ENCODE measurements around the gene PCDHB10. TPM values are rescaled to one million over a fixed set of nuclear protein-coding genes. Genes with fewer than 3 reads are reported as not detected.
"Not testable (repeated sequence)": the region's sequence is repeated elsewhere in the genome, so short reads cannot be mapped to it uniquely, and the experiment has no call there.

PCDHB10 gene
- total RNA-seq, 2 experiments from 2014 or later: not detected

DNA sequence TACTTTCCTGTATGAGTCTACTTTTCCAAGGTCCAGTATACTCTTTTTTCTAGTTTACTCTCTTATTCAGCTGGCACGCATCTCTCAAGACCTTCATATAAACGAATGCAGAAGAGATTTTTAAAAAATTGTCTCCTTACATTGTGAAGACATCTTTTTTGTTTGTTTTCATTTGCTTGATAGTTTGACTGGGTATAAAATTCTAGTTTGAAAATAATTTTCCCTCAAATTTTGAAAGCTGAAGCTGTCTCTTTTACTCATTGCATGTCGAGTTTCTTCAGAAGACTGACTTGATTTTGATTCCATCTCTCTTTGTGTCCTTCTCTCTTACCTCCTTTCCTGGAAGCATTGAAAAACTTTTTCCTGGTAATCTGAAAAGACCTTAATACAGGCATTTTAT is 4.2 kb downstream of the PCDHB10 start:
- H3K9me3 ChIP-seq (ENCODE audit: low read length): peaks cover 9% of the 10 kb centered on the region
- CTCF ChIA-PET (ENCODE audit: unreplicated experiment): no interaction called here
- intact Hi-C loops (cut with micrococcal nuclease; ENCODE audit: unreplicated experiment): loop anchor here (10.0 kb wide), 1 partner anchor 158 kb away; the partner anchor contains the start of genes PCDHGA4, PCDHGB1 and PCDHGB2
- no peaks in the 10 kb centered on the region for H3K4me1 ChIP-seq (ENCODE audit: insufficient read depth, low read length, poor library complexity, severe bottlenecking)
- H3K79me2 ChIP-seq (ENCODE audit: insufficient read depth, low read depth, low read length): no peaks in the 10 kb centered on the region
- no peak overlapping the region for H2AFZ ChIP-seq (ENCODE audit: low read length)
- BruUV-seq (replicated peaks): no TSS peak
- no peak overlapping the region for H3K4me3 ChIP-seq (ENCODE audit: low read depth, low read length, poor library complexity, severe bottlenecking)
- POLR2A ChIA-PET: no interaction called here
- no peaks in the 10 kb centered on the region for H3K36me3 ChIP-seq (ENCODE audit: insufficient read depth, low read length)
- TF ChIP-seq, protein P1, sequence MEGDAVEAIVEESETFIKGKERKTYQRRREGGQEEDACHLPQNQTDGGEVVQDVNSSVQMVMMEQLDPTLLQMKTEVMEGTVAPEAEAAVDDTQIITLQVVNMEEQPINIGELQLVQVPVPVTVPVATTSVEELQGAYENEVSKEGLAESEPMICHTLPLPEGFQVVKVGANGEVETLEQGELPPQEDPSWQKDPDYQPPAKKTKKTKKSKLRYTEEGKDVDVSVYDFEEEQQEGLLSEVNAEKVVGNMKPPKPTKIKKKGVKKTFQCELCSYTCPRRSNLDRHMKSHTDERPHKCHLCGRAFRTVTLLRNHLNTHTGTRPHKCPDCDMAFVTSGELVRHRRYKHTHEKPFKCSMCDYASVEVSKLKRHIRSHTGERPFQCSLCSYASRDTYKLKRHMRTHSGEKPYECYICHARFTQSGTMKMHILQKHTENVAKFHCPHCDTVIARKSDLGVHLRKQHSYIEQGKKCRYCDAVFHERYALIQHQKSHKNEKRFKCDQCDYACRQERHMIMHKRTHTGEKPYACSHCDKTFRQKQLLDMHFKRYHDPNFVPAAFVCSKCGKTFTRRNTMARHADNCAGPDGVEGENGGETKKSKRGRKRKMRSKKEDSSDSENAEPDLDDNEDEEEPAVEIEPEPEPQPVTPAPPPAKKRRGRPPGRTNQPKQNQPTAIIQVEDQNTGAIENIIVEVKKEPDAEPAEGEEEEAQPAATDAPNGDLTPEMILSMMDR (conservative IDR thresholded peaks at IDR 0.05; ENCODE audit: low read length): no peak
- TF ChIP-seq EZH2phosphoT487 (IDR thresholded peaks at IDR 0.05; ENCODE audit: borderline replicate concordance, low read depth, low read length): no peak
- no peaks in the 10 kb centered on the region for H4K20me1 ChIP-seq (ENCODE audit: insufficient read depth, low read length)
- no peaks in the 10 kb centered on the region for H3K9me2 ChIP-seq (ENCODE audit: insufficient read depth, low read length)
- DNase-seq (ENCODE audit: low spot score): no peak
- no peak overlapping the region for H3K27ac ChIP-seq (ENCODE audit: low read depth, low read length, poor library complexity, severe bottlenecking)
- H3K4me2 ChIP-seq (ENCODE audit: low read length): no peak overlapping the region

DNA sequence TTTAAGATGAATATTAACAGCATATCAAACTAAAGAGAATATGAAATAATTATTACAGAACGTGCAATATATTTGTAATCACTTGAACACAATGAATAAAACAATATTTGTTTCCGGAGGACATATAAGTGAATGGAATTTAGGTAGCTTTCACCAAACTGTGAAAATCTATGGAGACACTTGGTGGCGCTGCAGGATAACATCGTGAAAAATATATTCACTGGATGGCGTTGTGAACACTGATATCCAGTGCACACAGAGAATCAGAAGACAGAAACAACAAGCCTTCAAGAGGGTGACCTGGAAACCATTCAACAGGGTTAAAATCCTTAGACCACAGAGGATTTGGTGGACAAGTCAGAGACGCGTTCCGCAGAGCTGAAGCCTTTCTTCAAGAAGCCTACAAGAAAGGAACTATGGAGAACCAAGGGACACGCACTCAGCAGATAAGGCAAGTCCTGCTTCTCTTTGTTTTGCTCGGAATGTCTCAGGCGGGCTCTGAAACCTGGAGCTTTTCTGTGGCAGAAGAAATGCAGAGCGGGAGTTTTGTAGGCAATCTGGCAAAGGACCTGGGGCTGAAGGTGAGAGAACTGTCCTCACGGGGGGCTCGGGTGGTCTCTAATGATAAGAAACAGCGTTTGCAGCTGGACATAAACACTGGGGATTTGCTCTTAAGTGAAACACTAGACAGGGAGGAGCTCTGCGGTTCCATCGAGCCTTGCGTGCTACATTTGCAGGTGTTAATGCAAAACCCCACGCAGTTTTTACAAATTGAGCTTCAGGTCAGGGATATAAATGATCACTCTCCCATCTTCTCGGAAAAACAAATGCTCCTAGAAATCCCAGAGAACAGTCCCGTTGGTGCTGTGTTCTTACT is 7.4 kb downstream of the PCDHB10 start, which contains the start of gene PCDHB11:
PCDHB11 (plus strand) TSS at position 269 of the 877 bp plus-strand sequence; CDS start at position 417, 148 bp downstream.
- no peaks in the 10 kb centered on the region for H4K20me1 ChIP-seq (ENCODE audit: insufficient read depth, low read length)
- TF ChIP-seq EZH2phosphoT487 (IDR thresholded peaks at IDR 0.05; ENCODE audit: borderline replicate concordance, low read depth, low read length): no peak
- TF ChIP-seq, protein P1 (conservative IDR thresholded peaks at IDR 0.05; ENCODE audit: low read length): peak; percentile 75
- POLR2A ChIA-PET: interaction anchor here (0.5 to 0.7 kb wide), 2 partner anchors 1319 to 1906 kb away, joined by 3 to 4 read pairs; no protein-coding TSS in a partner anchor
- H3K9me2 ChIP-seq (ENCODE audit: insufficient read depth, low read length): no peaks in the 10 kb centered on the region
- no peak within 1 kb of the TSS for H3K4me3 ChIP-seq (ENCODE audit: low read depth, low read length, poor library complexity, severe bottlenecking)
- H3K4me2 ChIP-seq (ENCODE audit: low read length): no peak within 1 kb of the TSS
- H3K36me3 ChIP-seq (ENCODE audit: insufficient read depth, low read length): no peaks in the 10 kb centered on the region
- H3K79me2 ChIP-seq (ENCODE audit: insufficient read depth, low read depth, low read length): no peaks in the 10 kb centered on the region
- no peak within 1 kb of the TSS for H2AFZ ChIP-seq (ENCODE audit: low read length)
- H3K27ac ChIP-seq (ENCODE audit: low read depth, low read length, poor library complexity, severe bottlenecking): no peak within 1 kb of the TSS
- CTCF ChIA-PET (ENCODE audit: unreplicated experiment): no interaction called here
- DNase-seq (ENCODE audit: low spot score): peak; percentile 18
- intact Hi-C loops (cut with micrococcal nuclease; ENCODE audit: unreplicated experiment): loop anchor here (10.0 kb wide), 1 partner anchor 155 kb away; the partner anchor contains the start of genes PCDHGA4, PCDHGB1 and PCDHGB2
- no peaks in the 10 kb centered on the region for H3K4me1 ChIP-seq (ENCODE audit: insufficient read depth, low read length, poor library complexity, severe bottlenecking)
- no TSS peak for BruUV-seq (replicated peaks)
- H3K9me3 ChIP-seq (ENCODE audit: low read length): peaks cover 9% of the 10 kb centered on the region

DNA sequence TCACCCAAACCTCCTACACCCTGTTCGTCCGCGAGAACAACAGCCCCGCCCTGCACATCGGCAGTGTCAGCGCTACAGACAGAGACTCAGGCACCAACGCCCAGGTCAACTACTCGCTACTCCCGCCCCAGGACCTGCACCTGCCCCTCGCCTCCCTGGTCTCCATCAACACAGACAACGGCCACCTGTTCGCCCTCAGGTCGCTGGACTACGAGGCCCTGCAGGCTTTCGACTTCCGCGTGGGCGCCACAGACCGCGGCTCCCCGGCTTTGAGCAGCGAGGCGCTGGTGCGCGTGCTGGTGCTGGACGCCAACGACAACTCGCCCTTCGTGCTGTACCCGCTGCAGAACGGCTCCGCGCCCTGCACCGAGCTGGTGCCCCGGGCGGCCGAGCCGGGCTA is 9.0 kb downstream of the PCDHB10 start:
- H3K36me3 ChIP-seq (ENCODE audit: insufficient read depth, low read length); H2AFZ ChIP-seq (ENCODE audit: low read length); H3K4me2 ChIP-seq (ENCODE audit: low read length); H4K20me1 ChIP-seq (ENCODE audit: insufficient read depth, low read length); H3K9me2 ChIP-seq (ENCODE audit: insufficient read depth, low read length); H3K79me2 ChIP-seq (ENCODE audit: insufficient read depth, low read depth, low read length); POLR2A ChIA-PET; H3K27ac ChIP-seq (ENCODE audit: low read depth, low read length, poor library complexity, severe bottlenecking); DNase-seq (ENCODE audit: low spot score); CTCF ChIA-PET (ENCODE audit: unreplicated experiment); H3K4me1 ChIP-seq (ENCODE audit: insufficient read depth, low read length, poor library complexity, severe bottlenecking); BruUV-seq (replicated peaks); H3K9me3 ChIP-seq (ENCODE audit: low read length); H3K4me3 ChIP-seq (ENCODE audit: low read depth, low read length, poor library complexity, severe bottlenecking); intact Hi-C loops (cut with micrococcal nuclease; ENCODE audit: unreplicated experiment): not testable (repeated sequence)

DNA sequence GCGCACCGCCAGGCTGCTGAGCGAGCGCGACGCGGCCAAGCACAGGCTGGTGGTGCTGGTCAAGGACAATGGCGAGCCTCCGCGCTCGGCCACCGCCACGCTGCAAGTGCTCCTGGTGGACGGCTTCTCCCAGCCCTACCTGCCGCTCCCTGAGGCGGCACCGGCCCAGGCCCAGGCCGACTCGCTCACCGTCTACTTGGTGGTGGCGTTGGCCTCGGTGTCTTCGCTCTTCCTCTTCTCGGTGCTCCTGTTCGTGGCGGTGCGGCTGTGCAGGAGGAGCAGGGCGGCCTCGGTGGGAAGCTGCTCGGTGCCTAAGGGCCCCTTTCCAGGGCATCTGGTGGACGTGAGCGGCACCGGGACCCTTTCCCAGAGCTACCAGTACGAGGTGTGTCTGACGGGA is 9.5 kb downstream of the PCDHB10 start:
- H3K27ac ChIP-seq (ENCODE audit: low read depth, low read length, poor library complexity, severe bottlenecking); H4K20me1 ChIP-seq (ENCODE audit: insufficient read depth, low read length); H3K36me3 ChIP-seq (ENCODE audit: insufficient read depth, low read length); H3K79me2 ChIP-seq (ENCODE audit: insufficient read depth, low read depth, low read length); H2AFZ ChIP-seq (ENCODE audit: low read length); H3K9me3 ChIP-seq (ENCODE audit: low read length); DNase-seq (ENCODE audit: low spot score); H3K9me2 ChIP-seq (ENCODE audit: insufficient read depth, low read length); H3K4me3 ChIP-seq (ENCODE audit: low read depth, low read length, poor library complexity, severe bottlenecking); BruUV-seq (replicated peaks); H3K4me1 ChIP-seq (ENCODE audit: insufficient read depth, low read length, poor library complexity, severe bottlenecking); intact Hi-C loops (cut with micrococcal nuclease; ENCODE audit: unreplicated experiment); CTCF ChIA-PET (ENCODE audit: unreplicated experiment); H3K4me2 ChIP-seq (ENCODE audit: low read length): not testable (repeated sequence)
- POLR2A ChIA-PET: interaction anchor here (0.7 kb wide), 4 partner anchors 17 to 1570 kb away, joined by 3 to 4 read pairs (median 4); no protein-coding TSS in a partner anchor

Measured in OCI-LY7 (cell line).